Measurements from ENCODE around the gene OR52D1. TPM values are rescaled to one million over a fixed set of nuclear protein-coding genes. Genes with fewer than 3 reads are reported as not detected.

OR52D1 gene
- total and polyA plus RNA-seq, 9 of the 15 experiments (the other 6 are each of a cell fraction or from before 2014, with no cell fraction given), result 0.14 to 1.3 (median 0.97) TPM; not detected in 6

- peak in 1 of 2 experiments; percentile 40; a peak in 1 of 4 replicates for TF ChIP-seq MNT (conservative IDR thresholded peaks at IDR 0.05)
- TF ChIP-seq CBFA2T2 (conservative IDR thresholded peaks at IDR 0.05), result peak; percentile 67
- 0 out of 2 replicates have a peak, but pooled peaks have one; percentile 28 for TF ChIP-seq JUND (IDR thresholded peaks at IDR 0.05; ENCODE audit: borderline replicate concordance, low read depth, low read length)
- TF ChIP-seq JUND (tag; IDR thresholded peaks at IDR 0.05; ENCODE audit: borderline replicate concordance, low read depth, low read length), result peak; percentile 42; the same call in 1 of the 3 replicates
- TF ChIP-seq CBX5 (IDR thresholded peaks at IDR 0.05; ENCODE audit: borderline replicate concordance, low read depth), result no peak
- TF ChIP-seq SMAD3 (CRISPR knock-in tag; conservative IDR thresholded peaks at IDR 0.05), result no peak
- peak; percentile 69 for TF ChIP-seq NCOR1 (IDR thresholded peaks at IDR 0.05)
- TF ChIP-seq HDAC3 (IDR thresholded peaks at IDR 0.05; ENCODE audit: borderline replicate concordance, partially characterized antibody), result peak; percentile 33
- peak; percentile 67; the same call in 1 of the 2 replicates for TF ChIP-seq TEAD4 (IDR thresholded peaks at IDR 0.05; ENCODE audit: low read length)
- TF ChIP-seq TEAD4 (CRISPR knock-in tag; IDR thresholded peaks at IDR 0.05; ENCODE audit: borderline replicate concordance), result no peak
- TF ChIP-seq TRIM24 (IDR thresholded peaks at IDR 0.05), result peak; percentile 12 to 42; a peak in 2 of 4 replicates
- TF ChIP-seq GATA2 (CRISPR knock-in tag; IDR thresholded peaks at IDR 0.05), result peak; percentile 84
- TF ChIP-seq CXXC5 (CRISPR knock-in tag; IDR thresholded peaks at IDR 0.05), result peak; percentile 12; the same call in 1 of the 2 replicates
- TF ChIP-seq ATF7 (IDR thresholded peaks at IDR 0.05), result peak; percentile 89
- peak; percentile 77 for TF ChIP-seq DPF2 (IDR thresholded peaks at IDR 0.05)
- peak; percentile 64 for TF ChIP-seq MTA2 (IDR thresholded peaks at IDR 0.05; ENCODE audit: low read depth)
- TF ChIP-seq NFIC (IDR thresholded peaks at IDR 0.05), result peak; percentile 47
- TF ChIP-seq HDGF (IDR thresholded peaks at IDR 0.05), result peak; percentile 18; the same call in 1 of the 2 replicates
- TF ChIP-seq HDAC1 (IDR thresholded peaks at IDR 0.05), result peak; percentile 5 to 23; a peak in 1 of 4 replicates
- no peak for TF ChIP-seq ZNF695 (CRISPR knock-in tag; IDR thresholded peaks at IDR 0.05)
- TF ChIP-seq ZNF280A (IDR thresholded peaks at IDR 0.05; ENCODE audit: low read depth, partially characterized antibody), result no peak
- TF ChIP-seq CTCF (IDR thresholded peaks at IDR 0.05 in 2 of 3, conservative IDR thresholded peaks at IDR 0.05 in 1 of 3; ENCODE audit: insufficient read depth in 2 of 3, low read depth in 1 of 3, low read length in 3 of 3), result 0 out of 6 replicates have a peak, but pooled peaks of 2 of the 3 experiments have one; percentile 2 to 12
- peak; percentile 26; the same call in 1 of the 2 replicates for TF ChIP-seq NCOA1 (IDR thresholded peaks at IDR 0.05; ENCODE audit: low read depth)
- TF ChIP-seq NRF1 (conservative IDR thresholded peaks at IDR 0.05 in 1 of 2, IDR thresholded peaks at IDR 0.05 in 1 of 2), result peak; percentile 45 to 46; a peak in 3 of 4 replicates
- peak; percentile 85 for TF ChIP-seq ARID1B (IDR thresholded peaks at IDR 0.05)
Observed at GRCh38 chr11:5531053-5531831, 42.8 kb downstream of the OR52D1 start (continued).

Data from K562 (cell line).